Measurements from ENCODE around the gene CCDC150. TPM values are rescaled to one million over a fixed set of nuclear protein-coding genes. Genes with fewer than 3 reads are reported as not detected.

The CCDC150 gene
- total RNA-seq, 2 experiments from 2014 or later, result 18.6 to 30.6 TPM

GRCh38 chr2:196742216-196742615, 102.7 kb downstream of the CCDC150 start:
- no peak for ATAC-seq
- CTCF ChIA-PET, result interaction anchor here (3.6 kb wide), 1 partner anchor 9 kb away, joined by 11 read pairs; no protein-coding TSS in a partner anchor
- Mint-ChIP-seq H3K36me3 (peaks cover 44% of the 10 kb centered on the region), H3K27me3 (no peaks in the 10 kb centered on the region), H3K4me3 (no peak overlapping the region), H3K27ac (no peak overlapping the region), H3K4me1 (no peaks in the 10 kb centered on the region), H3K9me3 (ENCODE audit: low read depth) (peaks cover 6% of the 10 kb centered on the region)
- DNase-seq, result no peak

GRCh38 chr2:196742685-196743084, 103.2 kb downstream of the CCDC150 start:
- no peak for ATAC-seq
- no peak overlapping the region for H3K27ac Mint-ChIP-seq
- H3K36me3 Mint-ChIP-seq, result peaks cover 42% of the 10 kb centered on the region
- H3K9me3 Mint-ChIP-seq (ENCODE audit: low read depth), result peaks cover 6% of the 10 kb centered on the region
- H3K4me3 Mint-ChIP-seq, result no peak overlapping the region
- no peaks in the 10 kb centered on the region for H3K4me1 Mint-ChIP-seq
- CTCF ChIA-PET, result interaction anchor here (3.6 kb wide), 1 partner anchor 8 kb away, joined by 11 read pairs; no protein-coding TSS in a partner anchor
- no peak for DNase-seq
- H3K27me3 Mint-ChIP-seq, result no peaks in the 10 kb centered on the region

GRCh38 chr2:196743165-196743564, 103.7 kb downstream of the CCDC150 start:
- CTCF ChIA-PET, result interaction anchor here (3.6 kb wide), 1 partner anchor 8 kb away, joined by 11 read pairs; no protein-coding TSS in a partner anchor
- no peak for DNase-seq
- Mint-ChIP-seq H3K4me1 (peaks cover 2% of the 10 kb centered on the region), H3K36me3 (peaks cover 39% of the 10 kb centered on the region), H3K9me3 (ENCODE audit: low read depth) (peaks cover 4% of the 10 kb centered on the region), H3K27me3 (no peaks in the 10 kb centered on the region), H3K27ac (no peak overlapping the region), H3K4me3 (no peak overlapping the region)
- no peak for ATAC-seq

- CTCF ChIA-PET, result no interaction called here
- peaks cover 21% of the 10 kb centered on the region for H3K36me3 Mint-ChIP-seq
- no peaks in the 10 kb centered on the region for H3K9me3 Mint-ChIP-seq (ENCODE audit: low read depth)
- no peaks in the 10 kb centered on the region for H3K27me3 Mint-ChIP-seq
- H3K4me1 Mint-ChIP-seq, result peaks cover 17% of the 10 kb centered on the region
- ATAC-seq, result no peak
- H3K27ac Mint-ChIP-seq, result no peak overlapping the region
- no peak overlapping the region for H3K4me3 Mint-ChIP-seq
- DNase-seq, result no peak
These were observed 106.2 kb downstream of the CCDC150 start for GRCh38 chr2:196745711-196746110.

- H3K27me3 Mint-ChIP-seq, result no peaks in the 10 kb centered on the region
- ATAC-seq, result no peak
- no peak overlapping the region for H3K27ac Mint-ChIP-seq
- H3K4me1 Mint-ChIP-seq, result peaks cover 25% of the 10 kb centered on the region
- H3K9me3 Mint-ChIP-seq (ENCODE audit: low read depth), result no peaks in the 10 kb centered on the region
- H3K4me3 Mint-ChIP-seq, result no peak overlapping the region
- CTCF ChIA-PET, result no interaction called here
- DNase-seq, result no peak
- H3K36me3 Mint-ChIP-seq, result peaks cover 15% of the 10 kb centered on the region
These were observed 107.9 kb downstream of the CCDC150 start for GRCh38 chr2:196747400-196747799.

- ATAC-seq (no peak), DNase-seq (no peak)
- Mint-ChIP-seq H3K4me3 (no peak overlapping the region), H3K27me3 (no peaks in the 10 kb centered on the region), H3K9me3 (ENCODE audit: low read depth) (no peaks in the 10 kb centered on the region), H3K27ac (no peak overlapping the region), H3K36me3 (peaks cover 12% of the 10 kb centered on the region), H3K4me1 (peaks cover 25% of the 10 kb centered on the region)
- CTCF ChIA-PET, result no interaction called here
These were observed 108.6 kb downstream of the CCDC150 start for GRCh38 chr2:196748123-196748522.

GRCh38 chr2:196750291-196750923, 110.9 kb downstream of the CCDC150 start:
- ATAC-seq (peak; percentile 30), DNase-seq (no peak)
- Mint-ChIP-seq H3K9me3 (ENCODE audit: low read depth) (peaks cover 4% of the 10 kb centered on the region), H3K36me3 (peaks cover 18% of the 10 kb centered on the region), H3K4me3 (no peak overlapping the region), H3K27ac (no peak overlapping the region), H3K27me3 (no peaks in the 10 kb centered on the region), H3K4me1 (peaks cover 25% of the 10 kb centered on the region)
- CTCF ChIA-PET, result interaction anchor here (0.7 to 1.9 kb wide), 23 partner anchors 9 to 672 kb away, joined by 3 to 19 read pairs (median 4); partner anchors contain the start of genes CCDC150 and GTF3C3

- Mint-ChIP-seq H3K9me3 (ENCODE audit: low read depth) (peaks cover 4% of the 10 kb centered on the region), H3K36me3 (peaks cover 24% of the 10 kb centered on the region), H3K27me3 (no peaks in the 10 kb centered on the region), H3K27ac (peak overlapping the region; percentile 56), H3K4me1 (peaks cover 25% of the 10 kb centered on the region), H3K4me3 (no peak overlapping the region)
- CTCF ChIA-PET, result interaction anchor here (0.7 to 1.9 kb wide), 23 partner anchors 9 to 673 kb away, joined by 3 to 19 read pairs (median 4); partner anchors contain the start of genes CCDC150 and GTF3C3
- ATAC-seq (peak; percentile 91), DNase-seq (peak; percentile 82)
These were observed 111.6 kb downstream of the CCDC150 start for GRCh38 chr2:196750977-196751631.

GRCh38 chr2:196758474-196759377, 119.2 kb downstream of the CCDC150 start:
- Mint-ChIP-seq H3K9me3 (ENCODE audit: low read depth) (peaks cover 10% of the 10 kb centered on the region), H3K4me3 (no peak overlapping the region), H3K27ac (no peak overlapping the region), H3K4me1 (peaks cover 2% of the 10 kb centered on the region), H3K36me3 (peaks cover 47% of the 10 kb centered on the region), H3K27me3 (no peaks in the 10 kb centered on the region)
- DNase-seq (no peak), ATAC-seq (no peak)
- CTCF ChIA-PET, result interaction anchor here (1.2 kb wide), 1 partner anchor 12 kb away, joined by 3 read pairs; no protein-coding TSS in a partner anchor

GRCh38 chr2:196759378-196759706, 119.8 kb downstream of the CCDC150 start:
- H3K36me3 Mint-ChIP-seq, result peaks cover 44% of the 10 kb centered on the region
- no peak for DNase-seq
- ATAC-seq, result no peak
- no peaks in the 10 kb centered on the region for H3K27me3 Mint-ChIP-seq
- H3K9me3 Mint-ChIP-seq (ENCODE audit: low read depth), result peaks cover 6% of the 10 kb centered on the region
- H3K4me1 Mint-ChIP-seq, result peaks cover 2% of the 10 kb centered on the region
- CTCF ChIA-PET, result no interaction called here
- H3K4me3 Mint-ChIP-seq, result no peak overlapping the region
- no peak overlapping the region for H3K27ac Mint-ChIP-seq

- H3K4me1 Mint-ChIP-seq, result no peaks in the 10 kb centered on the region
- no peak for ATAC-seq
- CTCF ChIA-PET, result interaction anchor here (0.5 to 1.9 kb wide), 3 partner anchors 16 to 485 kb away, joined by 3 to 13 read pairs (median 3); no protein-coding TSS in a partner anchor
- H3K27ac Mint-ChIP-seq, result no peak overlapping the region
- no peaks in the 10 kb centered on the region for H3K9me3 Mint-ChIP-seq (ENCODE audit: low read depth)
- DNase-seq, result no peak
- H3K36me3 Mint-ChIP-seq, result peaks cover 43% of the 10 kb centered on the region
- H3K27me3 Mint-ChIP-seq, result no peaks in the 10 kb centered on the region
- no peak overlapping the region for H3K4me3 Mint-ChIP-seq
These were observed 127.6 kb downstream of the CCDC150 start for GRCh38 chr2:196767101-196767500.

All from activated CD8-positive, alpha-beta memory T cell treated with anti-CD3 and anti-CD28 coated beads, Interleukin-2, amount 10 ng/mL, durations not matched to agents 7 days and 5 days (primary cell).